IMR-90 (cell line): ENCODE measurements around the gene BTD. TPM values are rescaled to one million over a fixed set of nuclear protein-coding genes. Genes with fewer than 3 reads are reported as not detected.

Experiments used
- ATAC-seq: fragments of 200-7000 bp; cut with Tn5 transposase; 2 replicates; pipeline ENCODE4 v1.9.1; 2020; ENCODE audit warnings: low read depth, mild to moderate bottlenecking, moderate library complexity
- BruUV-seq: library from RNA; stranded (reverse); fragments of 400-500 nt; replicated peaks from 2 replicates; lab custom pipeline; 2021; lab: Mats Ljungman, UMichigan
- CTCF ChIA-PET: fragments of 300-600 bp; formaldehyde crosslinking; extraction: SDS; loops from one replicate; lab custom pipeline; 2021; ENCODE audit warnings: antibody characterized with exemption; lab: Yijun Ruan, JAX
- POLR2A ChIA-PET: fragments of 300-600 bp; sonication (Branson Sonifier 250); formaldehyde crosslinking; loops from one replicate; lab custom pipeline; 2022; ENCODE audit warnings: antibody characterized with exemption; ENCODE audit not compliant: unreplicated experiment; lab: Charles Lee
- DNase-seq: peaks from one replicate; pipeline ENCODE4 v3.0.0; 2013
- H2AFZ ChIP-seq: replicated peaks from 2 replicates; pipeline ENCODE3; 2013; ENCODE audit warnings: low read length, mild to moderate bottlenecking; ENCODE audit not compliant: poor library complexity
- H2AK5ac ChIP-seq: 2 replicates; pipeline ENCODE4 v1.6.1; 2013; ENCODE audit warnings: low read depth, low read length, inconsistent platforms
- H2AK9ac ChIP-seq: replicated peaks from 2 replicates; pipeline ENCODE3; 2013; ENCODE audit warnings: mild to moderate bottlenecking, low read depth, low read length, moderate library complexity; ENCODE audit not compliant: poor library complexity
- H2BK120ac ChIP-seq: 2 replicates; pipeline ENCODE4 v1.6.1; 2013; ENCODE audit warnings: low read depth, low read length, inconsistent platforms
- H2BK15ac ChIP-seq: 3 replicates; pipeline ENCODE4 v1.6.1; 2013; ENCODE audit warnings: low read depth, low read length, inconsistent platforms
- H2BK20ac ChIP-seq: 2 replicates; pipeline ENCODE4 v1.6.1; 2013; ENCODE audit warnings: low read depth, mild to moderate bottlenecking, inconsistent platforms, low read length, moderate library complexity
- H2BK5ac ChIP-seq: 2 replicates; pipeline ENCODE4 v1.6.1; 2013; ENCODE audit warnings: mild to moderate bottlenecking, low read depth, low read length, inconsistent platforms; ENCODE audit not compliant: poor library complexity, severe bottlenecking
- H3K14ac ChIP-seq: replicated peaks from 2 replicates; pipeline ENCODE4 v1.6.1; 2013; ENCODE audit warnings: low read depth, low read length, inconsistent platforms
- H3K18ac ChIP-seq: 2 replicates; pipeline ENCODE4 v1.6.1; 2013; ENCODE audit warnings: low read depth, low read length, control low read depth
- H3K23ac ChIP-seq: 2 replicates; pipeline ENCODE4 v1.6.1; 2013; ENCODE audit warnings: low read depth, low read length, inconsistent platforms
- H3K27ac ChIP-seq: 2 replicates; pipeline ENCODE4 v1.5.1; 2013; ENCODE audit warnings: mild to moderate bottlenecking, control low read depth, low read length; ENCODE audit not compliant: insufficient read depth
- H3K27me3 ChIP-seq: 2 replicates; pipeline ENCODE4 v1.6.1; 2013; ENCODE audit warnings: low read length; ENCODE audit not compliant: control insufficient read depth, insufficient read depth
- H3K36me3 ChIP-seq: 2 replicates; pipeline ENCODE4 v1.6.1; 2013; ENCODE audit warnings: low read length, mixed read lengths; ENCODE audit not compliant: control insufficient read depth, insufficient read depth
- H3K4ac ChIP-seq: 2 replicates; pipeline ENCODE4 v1.6.1; 2013; ENCODE audit warnings: low read depth, low read length, inconsistent platforms
- H3K4me1 ChIP-seq: 2 replicates; pipeline ENCODE4 v1.6.1; 2013; ENCODE audit warnings: low read length, mixed read lengths; ENCODE audit not compliant: control insufficient read depth, insufficient read depth
- H3K4me2 ChIP-seq: 2 replicates; pipeline ENCODE4 v1.6.1; 2013; ENCODE audit warnings: low read depth, mild to moderate bottlenecking, control low read depth, low read length, moderate library complexity
- H3K4me3 ChIP-seq: 2 replicates; pipeline ENCODE4 v1.5.1; 2013; ENCODE audit warnings: low read depth, mild to moderate bottlenecking, control low read depth, low read length, moderate library complexity; ENCODE audit not compliant: insufficient read depth
- H3K56ac ChIP-seq: 2 replicates; pipeline ENCODE4 v1.6.1; 2013; ENCODE audit warnings: low read length, inconsistent platforms; ENCODE audit not compliant: insufficient read depth; ENCODE audit errors: extremely low read depth
- H3K79me1 ChIP-seq, 2 experiments: 2 replicates each; pipeline ENCODE4 v1.6.1; 2013; ENCODE audit warnings: low read length in 2 of 2, inconsistent platforms in 1 of 2, low read depth in 1 of 2
- H3K9ac ChIP-seq: 2 replicates; pipeline ENCODE4 v1.6.1; 2013; ENCODE audit warnings: low read depth, low read length, control low read depth
- H3K9me1 ChIP-seq: 2 replicates; pipeline ENCODE4 v1.6.1; 2013; ENCODE audit warnings: low read length, inconsistent platforms; ENCODE audit not compliant: insufficient read depth
- H3K9me3 ChIP-seq: 2 replicates; pipeline ENCODE4 v1.6.1; 2013; ENCODE audit warnings: low read length; ENCODE audit not compliant: control insufficient read depth, insufficient read depth
- H4K20me1 ChIP-seq: 2 replicates; pipeline ENCODE4 v1.6.1; 2013; ENCODE audit warnings: low read length, inconsistent platforms; ENCODE audit not compliant: insufficient read depth
- H4K5ac ChIP-seq: 2 replicates; pipeline ENCODE4 v1.6.1; 2013; ENCODE audit warnings: mild to moderate bottlenecking, low read depth, low read length, control low read depth
- H4K8ac ChIP-seq, 2 experiments: 2 replicates each; pipeline ENCODE4 v1.6.1; 2013; ENCODE audit warnings: low read depth in 2 of 2, low read length in 2 of 2, control low read depth in 1 of 2, inconsistent platforms in 1 of 2
- H4K91ac ChIP-seq: 2 replicates; pipeline ENCODE4 v1.6.1; 2013; ENCODE audit warnings: low read depth, low read length, inconsistent platforms; ENCODE audit not compliant: insufficient read depth
- BHLHE40 ChIP-seq: fragments of 150-350 bp; IDR thresholded peaks from 2 replicates; pipeline ENCODE4 v1.6.1; 2016; ENCODE audit warnings: mild to moderate bottlenecking, low read depth, low read length
- CHD1 ChIP-seq: IDR thresholded peaks from 2 replicates; pipeline ENCODE4 v1.6.1; 2012; ENCODE audit warnings: low read depth, low read length, improper control_type of control experiment
- NFE2L2 ChIP-seq: fragments of 150-350 bp; IDR thresholded peaks from 2 replicates; pipeline ENCODE4 v1.6.1; 2016; ENCODE audit warnings: low read depth, mild to moderate bottlenecking, low read length
- RFX5 ChIP-seq: IDR thresholded peaks from 2 replicates; pipeline ENCODE4 v1.8.0; 2012; ENCODE audit warnings: low read depth, mild to moderate bottlenecking, low read length, moderate library complexity
- WGBS, 2 experiments: methylation state at CpG; one replicate each; pipeline versions ENCODE4 v1.1.5 to v1.1.7; 2013; ENCODE audit warnings: missing lambda C conversion rate in 2 of 2; ENCODE audit not compliant: insufficient read length in 1 of 2; ENCODE audit errors: extremely low coverage in 2 of 2; 5-methylcytosine and 5-hydroxymethylcytosine counted together
- dilution Hi-C: fragments of 300-500 bp; cut with HindIII; formaldehyde crosslinking; loops from one replicate; pipeline ENCODE4 v1.14.3; 2018; ENCODE audit warnings: low sequenced_read_pairs; ENCODE audit not compliant: unreplicated experiment
- in situ Hi-C: fragments of 300-500 bp; cut with MboI; formaldehyde crosslinking; loops from 3 replicates; pipeline ENCODE4 v1.14.3; 2019; ENCODE audit warnings: low sequenced_read_pairs, inconsistent platforms, mixed read lengths
- intact Hi-C: fragments of 100-400 bp; cut with micrococcal nuclease; formaldehyde crosslinking; loops from 2 replicates; pipeline ENCODE4 v1.10.0; 2022
- polyA plus RNA-seq, 3 experiments: library from polyadenylated mRNA; depleted of rRNA; stranded (reverse); fragments of >200 nt; gene quantifications; 2 replicates each; pipeline ENCODE4 v1.2.3, GENCODE V29; 2012; ENCODE audit warnings: low replicate concordance in 1 of 3
- total RNA-seq: library from RNA; depleted of rRNA; stranded (reverse); fragments of >200 nt; gene quantifications from 2 replicates; pipeline ENCODE4 v1.2.3, GENCODE V29; 2012
- TF ChIP-seq, protein P1 (sequence below): fragments of 150-350 bp; IDR thresholded peaks from 2 replicates; pipeline ENCODE4 v1.6.1; 2016; ENCODE audit warnings: low read depth, mild to moderate bottlenecking, low read length, moderate library complexity, borderline replicate concordance

The BTD gene
- total and polyA plus RNA-seq, 2 of the 4 experiments (the other 2 are of a cell fraction), result 14.8 to 21.1 TPM

DNA sequence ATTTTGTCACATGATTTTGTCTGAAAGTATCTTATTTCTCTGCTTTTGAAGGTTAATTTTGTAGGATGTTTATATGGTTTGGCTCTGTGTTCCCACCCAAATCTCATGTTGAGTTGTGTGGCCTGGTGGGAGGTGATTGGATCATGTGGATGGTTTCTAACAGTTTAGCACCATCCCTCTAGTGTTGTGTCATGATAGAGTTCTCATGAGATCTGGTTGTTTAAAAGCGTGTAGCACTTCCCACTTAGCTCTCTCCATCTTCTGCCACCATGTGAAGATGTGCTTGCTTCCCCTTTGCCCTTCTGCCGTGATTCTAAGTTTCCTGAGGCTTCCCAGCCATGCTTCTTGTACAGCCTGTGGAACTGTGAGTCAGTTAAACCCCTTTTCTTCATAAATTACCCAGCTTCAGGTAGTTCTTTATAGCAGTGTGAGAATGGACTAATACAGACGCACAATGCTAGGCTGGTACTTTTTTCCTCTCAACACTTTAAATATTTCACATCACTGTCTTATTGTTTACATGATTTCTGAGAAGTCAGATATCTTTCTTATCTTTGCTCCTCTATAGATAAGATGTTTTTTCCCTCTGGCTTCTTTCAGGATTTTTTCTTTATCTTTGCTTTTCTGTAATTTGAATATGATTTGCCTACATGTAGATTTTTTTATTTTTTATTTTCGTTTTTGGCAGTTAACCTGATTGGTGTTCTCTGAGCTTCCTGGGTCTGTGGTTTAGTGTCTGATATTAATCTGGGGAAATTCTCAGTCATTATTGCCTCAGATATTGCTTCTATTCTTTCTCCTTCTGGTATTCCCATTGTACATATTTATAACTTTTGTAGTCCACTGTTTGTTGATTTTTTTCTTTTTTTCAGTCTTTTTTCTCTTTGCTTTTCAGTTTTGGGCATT, 22.2 kb downstream of the BTD start:
- no peak overlapping the region for H2BK120ac ChIP-seq
- H4K91ac ChIP-seq, result no peak overlapping the region
- WGBS, 2 experiments, result no CpG with 5 or more reads among the region's 4 CpGs
- 0 out of 4 replicates have a peak overlapping the region, but pooled peaks of 1 of the 2 experiments have one; percentile 50 for H4K8ac ChIP-seq
- no peak overlapping the region for H3K23ac ChIP-seq
- no peak overlapping the region for H2BK5ac ChIP-seq
- BruUV-seq, result no TSS peak
- H4K20me1 ChIP-seq, result no peaks in the 10 kb centered on the region
- H3K9me1 ChIP-seq, result no peaks in the 10 kb centered on the region
- H2BK15ac ChIP-seq, result no peak overlapping the region
- H3K36me3 ChIP-seq, result no peaks in the 10 kb centered on the region
- H3K18ac ChIP-seq, result no peak overlapping the region
- H3K9me3 ChIP-seq, result peaks cover 9% of the 10 kb centered on the region
- H3K27ac ChIP-seq, result no peak overlapping the region
- H3K56ac ChIP-seq, result no peak overlapping the region
- intact Hi-C loops (no loop called here), dilution Hi-C loops (no loop called here), in situ Hi-C loops (no loop called here)
- TF ChIP-seq CHD1 (no peak), RFX5 (no peak), NFE2L2 (no peak), BHLHE40 (no peak)
- TF ChIP-seq, protein P1, sequence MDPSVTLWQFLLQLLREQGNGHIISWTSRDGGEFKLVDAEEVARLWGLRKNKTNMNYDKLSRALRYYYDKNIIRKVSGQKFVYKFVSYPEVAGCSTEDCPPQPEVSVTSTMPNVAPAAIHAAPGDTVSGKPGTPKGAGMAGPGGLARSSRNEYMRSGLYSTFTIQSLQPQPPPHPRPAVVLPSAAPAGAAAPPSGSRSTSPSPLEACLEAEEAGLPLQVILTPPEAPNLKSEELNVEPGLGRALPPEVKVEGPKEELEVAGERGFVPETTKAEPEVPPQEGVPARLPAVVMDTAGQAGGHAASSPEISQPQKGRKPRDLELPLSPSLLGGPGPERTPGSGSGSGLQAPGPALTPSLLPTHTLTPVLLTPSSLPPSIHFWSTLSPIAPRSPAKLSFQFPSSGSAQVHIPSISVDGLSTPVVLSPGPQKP, result no peak
- no peak overlapping the region for H2AFZ ChIP-seq
- H3K4me3 ChIP-seq, result no peak overlapping the region
- H3K27me3 ChIP-seq, result no peaks in the 10 kb centered on the region
- ChIA-PET CTCF (interaction anchor here (0.6 kb wide), 2 partner anchors 12 to 695 kb away, joined by 3 to 5 read pairs; no protein-coding TSS in a partner anchor), POLR2A (no interaction called here)
- no peak overlapping the region for H2AK5ac ChIP-seq
- no peak overlapping the region for H3K9ac ChIP-seq
- H3K14ac ChIP-seq, result no peak overlapping the region
- no peak overlapping the region for H4K5ac ChIP-seq
- ATAC-seq (no peak), DNase-seq (no peak)
- H3K4me2 ChIP-seq, result no peak overlapping the region
- H3K79me1 ChIP-seq, result no peaks in the 10 kb centered on the region
- H3K4me1 ChIP-seq, result no peaks in the 10 kb centered on the region
- H2AK9ac ChIP-seq, result no peak overlapping the region
- H3K4ac ChIP-seq, result no peak overlapping the region
- no peak overlapping the region for H2BK20ac ChIP-seq
